Superior temporal gyrus (tissue), 1 donor: ENCODE data around the gene CELA3A.
"Not testable (repeated sequence)": the region's sequence is repeated elsewhere in the genome, so short reads cannot be mapped to it uniquely, and the experiment has no call there.

ENCODE experiments used
- DNase-seq: peaks from one replicate; pipeline ENCODE4 v3.0.0-alpha.2; 2016; ENCODE audit errors: extremely low spot score

The CELA3A gene

DNA sequence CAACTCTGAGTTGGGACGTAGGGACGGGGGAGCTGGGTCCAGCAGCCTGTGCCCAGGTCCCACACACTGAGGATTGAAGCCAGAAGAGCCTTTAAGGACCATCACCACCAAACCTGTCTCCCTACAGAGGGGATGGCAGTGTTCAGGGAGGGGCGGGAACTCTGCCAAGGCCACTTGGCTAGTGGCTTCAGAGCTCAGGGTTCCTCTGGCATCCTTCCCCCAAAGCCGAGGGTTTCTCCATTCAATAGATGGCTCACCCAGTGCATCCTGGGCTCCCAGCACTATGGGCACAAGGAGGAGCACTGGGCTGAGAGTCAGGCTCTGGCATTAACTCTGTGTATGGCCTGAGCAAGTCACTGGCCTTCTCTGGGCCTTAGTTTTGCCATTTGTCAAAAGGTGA lies 20.2 kb upstream of the CELA3A start:
- DNase-seq: not testable (repeated sequence)

DNA sequence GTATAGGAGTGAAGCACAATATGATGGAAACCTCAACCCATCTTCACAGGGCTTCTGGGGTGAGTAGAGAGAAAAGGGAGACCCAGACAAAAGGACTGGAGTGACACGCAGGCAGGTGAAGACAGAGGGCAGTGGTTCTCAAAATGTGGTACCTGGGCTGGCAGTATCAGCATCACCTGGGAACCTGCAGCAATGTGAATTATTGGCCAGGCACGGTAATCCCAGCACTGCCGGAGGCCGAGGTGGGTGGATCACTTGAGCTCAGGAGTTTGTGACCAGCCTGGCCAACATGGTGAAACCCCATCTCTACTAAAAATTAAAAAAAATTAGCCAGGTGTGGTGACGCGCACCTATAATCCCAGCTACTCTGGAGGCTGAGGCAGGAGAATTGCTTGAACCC lies 19.3 kb upstream of the CELA3A start:
- not testable (repeated sequence) for DNase-seq

GRCh38 chr1:21983539-21983938 lies 17.9 kb upstream of the CELA3A start:
- DNase-seq: not testable (repeated sequence)

DNA sequence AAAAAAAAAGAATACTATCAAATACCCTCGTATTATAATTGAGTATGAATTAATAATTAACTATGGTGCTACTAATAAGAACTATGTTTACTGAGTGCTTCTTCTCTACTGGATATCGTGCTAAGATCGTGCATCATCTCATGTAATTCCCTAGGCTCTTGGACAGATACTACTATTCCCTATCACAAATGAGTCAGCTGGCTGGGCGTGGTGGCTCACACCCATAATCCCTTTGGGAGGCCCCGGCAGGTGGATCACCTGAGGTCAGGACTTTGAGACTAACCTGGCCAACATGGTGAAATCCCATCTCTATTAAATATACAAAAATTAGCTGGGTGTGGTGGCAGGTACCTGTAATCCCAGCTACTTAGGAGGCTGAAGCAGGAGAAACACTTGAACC lies 15.6 kb upstream of the CELA3A start:
- not testable (repeated sequence) for DNase-seq

DNA sequence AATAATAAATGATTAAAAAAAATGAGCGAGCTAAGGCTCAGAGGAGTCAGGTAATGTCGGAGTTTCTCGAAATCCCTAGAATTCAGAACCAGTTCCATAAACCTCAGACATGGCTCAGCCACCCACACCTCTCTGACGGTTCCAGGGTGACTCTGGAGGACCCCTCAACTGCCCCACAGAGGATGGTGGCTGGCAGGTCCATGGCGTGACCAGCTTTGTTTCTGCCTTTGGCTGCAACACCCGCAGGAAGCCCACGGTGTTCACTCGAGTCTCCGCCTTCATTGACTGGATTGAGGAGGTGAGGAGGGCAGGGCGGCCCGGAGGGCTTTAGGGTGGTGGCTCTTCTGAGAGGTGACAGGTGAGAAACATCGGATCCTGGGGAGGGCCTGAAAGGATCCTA lies 15.1 kb upstream of the CELA3A start:
- not testable (repeated sequence) for DNase-seq

DNA sequence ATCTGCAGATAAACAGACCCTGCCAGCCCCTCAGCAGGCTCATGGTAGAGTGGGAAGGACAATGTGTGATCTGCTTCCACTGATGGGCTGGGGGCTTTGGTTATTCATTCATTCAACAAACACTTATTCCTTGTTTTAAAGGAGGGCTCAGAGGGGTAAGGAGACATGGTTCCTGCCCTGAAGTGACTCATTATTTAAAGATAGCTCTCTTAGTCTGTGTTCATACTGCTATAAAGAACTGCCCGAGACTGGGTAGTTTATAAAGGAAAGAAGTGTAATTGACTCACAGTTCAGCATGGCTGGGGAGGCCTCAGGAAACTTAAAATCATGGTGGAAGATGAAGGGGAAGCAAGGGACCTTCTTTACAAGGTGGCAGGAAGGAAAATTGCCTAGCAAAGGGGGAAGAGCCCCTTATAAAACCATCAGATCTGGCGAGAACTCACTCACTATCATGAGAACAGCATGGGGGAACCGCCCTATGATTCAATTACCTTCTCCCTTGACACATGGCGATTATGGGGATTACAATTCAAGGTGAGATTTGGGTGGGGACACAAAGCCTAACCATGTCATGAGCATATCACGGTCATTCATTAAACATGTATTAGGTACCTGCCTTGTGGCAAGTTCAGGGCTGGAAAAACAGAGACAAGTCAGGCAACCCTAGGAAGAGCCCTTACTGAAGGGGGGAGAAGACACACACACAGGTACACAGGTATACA lies 11.6 kb upstream of the CELA3A start:
- not testable (repeated sequence) for DNase-seq

DNA sequence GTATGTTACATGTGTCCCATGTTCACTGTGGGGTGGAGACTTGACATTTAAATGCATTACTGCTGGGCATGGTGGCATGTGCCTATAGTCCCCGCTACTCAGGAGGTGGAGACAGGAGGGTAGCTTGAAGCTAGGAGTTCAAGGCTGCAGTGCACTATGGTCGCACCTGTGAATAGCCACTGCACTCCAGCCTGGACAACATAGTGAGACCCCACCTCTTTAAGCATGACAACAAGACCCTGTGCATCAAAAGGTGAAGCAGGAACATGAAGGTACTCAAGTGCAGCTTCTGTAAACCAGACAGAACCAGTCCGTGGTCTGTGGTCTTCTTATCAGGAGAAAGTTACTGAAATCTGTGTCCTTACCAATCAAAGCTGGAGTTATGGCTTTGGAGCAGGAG lies 9.3 kb upstream of the CELA3A start:
- DNase-seq: not testable (repeated sequence)

- not testable (repeated sequence) for DNase-seq
Measured at GRCh38 chr1:21994716-21995115, 6.7 kb upstream of the CELA3A start.

DNA sequence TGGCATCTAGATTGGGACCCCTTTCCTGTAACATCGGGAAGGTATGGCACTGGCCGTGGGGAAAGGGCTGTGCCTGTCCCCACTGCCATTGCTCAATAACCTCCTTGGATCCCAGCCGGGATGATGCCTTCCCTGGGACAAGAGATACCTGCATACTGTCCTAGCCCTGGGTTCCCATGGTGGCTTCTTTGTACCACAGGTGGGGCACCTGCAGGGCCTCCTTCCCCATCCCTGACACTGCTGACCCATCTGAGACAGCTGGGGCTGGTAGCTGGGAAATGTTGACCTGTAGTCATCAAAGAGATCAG lies 4.8 kb upstream of the CELA3A start:
- DNase-seq: not testable (repeated sequence)

DNA sequence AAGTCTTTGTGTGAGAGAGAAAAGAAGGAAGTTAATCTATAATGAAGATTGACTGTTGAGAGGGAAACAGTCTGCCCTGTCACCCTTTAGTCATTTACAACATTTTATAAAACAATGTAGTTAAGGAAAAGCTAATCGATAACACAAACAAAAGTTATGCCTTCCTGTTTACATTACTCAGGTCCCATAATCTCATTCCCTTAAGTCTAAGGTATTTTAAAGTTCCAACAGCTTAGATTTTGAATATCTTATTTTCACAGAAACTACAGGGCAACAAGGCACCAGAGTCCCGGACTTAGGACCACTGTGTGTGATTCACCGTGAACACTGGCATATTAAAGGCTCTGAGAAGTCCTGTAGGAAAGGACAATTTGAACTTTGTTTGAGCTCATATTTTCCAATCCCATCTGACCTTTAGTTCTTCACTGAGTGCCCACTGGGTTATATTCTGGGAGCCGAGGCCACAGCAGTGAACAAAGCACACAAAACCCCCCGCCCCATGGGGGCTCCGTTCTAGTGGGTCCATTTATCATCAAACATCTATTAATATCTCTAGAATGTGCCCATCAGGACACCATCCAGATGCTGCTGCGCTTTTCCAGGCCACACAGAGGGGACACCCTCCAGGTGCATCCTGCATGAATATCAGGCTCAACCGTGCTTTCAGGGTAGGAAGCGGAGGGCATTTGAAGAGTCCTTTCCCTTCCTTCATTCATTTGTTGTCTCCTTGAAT lies 3.4 kb upstream of the CELA3A start:
- DNase-seq: not testable (repeated sequence)

DNA sequence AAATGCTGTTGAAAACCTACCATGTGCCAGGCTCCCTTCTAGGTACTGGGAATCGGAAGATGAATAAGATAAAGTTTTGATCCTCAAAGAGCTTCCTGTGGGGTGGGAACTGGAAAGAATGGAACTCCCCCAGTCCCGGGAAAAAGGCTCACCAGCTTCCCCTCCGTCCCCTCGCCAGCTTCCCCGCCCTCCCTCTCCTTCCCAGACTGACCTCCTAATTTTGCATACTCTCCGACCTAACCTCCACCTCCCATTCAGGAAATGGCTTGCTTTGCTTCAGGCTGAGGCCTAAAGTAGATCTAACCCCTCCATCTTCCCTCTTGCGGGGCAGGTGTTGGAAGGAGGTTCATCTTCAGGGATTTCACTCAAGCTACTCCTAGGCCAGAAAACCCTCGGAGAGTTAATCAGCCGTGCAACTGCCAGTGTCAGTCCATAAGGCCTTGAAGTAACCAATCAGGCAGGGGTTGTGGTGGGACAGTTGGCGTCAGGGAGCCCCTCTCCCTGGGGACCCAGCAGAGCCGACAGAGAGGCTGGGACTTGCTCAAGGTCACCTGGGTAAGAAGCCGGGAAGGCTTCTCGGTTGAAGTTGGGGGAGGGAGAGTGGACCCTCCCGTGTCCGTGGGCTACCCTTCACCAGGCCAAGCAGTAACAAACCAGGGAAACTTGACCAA lies 2.7 kb upstream of the CELA3A start:
- not testable (repeated sequence) for DNase-seq

- not testable (repeated sequence) for DNase-seq
Measured at GRCh38 chr1:21999645-22000044, 1.8 kb upstream of the CELA3A start.

DNA sequence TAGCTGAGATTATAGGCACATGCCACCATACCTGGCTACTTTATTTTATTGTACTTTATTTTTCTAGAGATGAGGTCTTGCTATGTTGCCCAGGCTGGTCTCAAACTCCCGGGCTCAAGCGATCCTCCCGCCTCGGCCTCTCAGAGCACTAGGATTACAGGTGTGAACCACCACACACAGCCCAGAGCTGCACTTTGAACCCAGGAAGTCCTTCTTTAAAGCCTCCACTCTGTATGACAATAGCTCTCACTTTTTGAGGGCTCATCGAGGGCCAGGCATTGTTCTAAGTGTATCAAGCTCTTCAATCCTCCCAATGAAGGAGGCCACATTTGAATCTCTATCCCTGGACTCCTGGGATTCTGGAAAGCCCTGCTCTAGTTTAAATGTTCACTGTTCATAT lies 1.0 kb downstream of the CELA3A start:
- DNase-seq: not testable (repeated sequence)

DNA sequence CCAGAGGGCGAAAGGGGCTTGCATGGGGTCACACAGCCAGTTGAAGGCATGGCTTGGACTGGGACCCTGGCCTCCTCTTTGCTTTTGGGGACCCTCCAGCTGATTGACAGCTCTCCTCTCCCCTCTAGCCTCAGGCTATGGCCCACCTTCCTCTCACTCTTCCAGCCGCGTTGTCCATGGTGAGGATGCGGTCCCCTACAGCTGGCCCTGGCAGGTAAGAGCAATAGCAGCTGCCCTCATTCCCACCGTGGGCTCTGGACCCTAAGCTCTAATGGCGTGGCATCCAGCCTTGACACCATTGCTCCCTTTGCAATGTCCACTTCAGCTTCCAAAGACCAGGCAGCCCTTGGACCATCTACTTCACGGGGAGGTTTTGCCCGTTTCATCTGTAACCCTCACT lies 1.4 kb downstream of the CELA3A start:
- DNase-seq: not testable (repeated sequence)

GRCh38 chr1:22003959-22004358 lies 2.5 kb downstream of the CELA3A start:
- DNase-seq: not testable (repeated sequence)

GRCh38 chr1:22005261-22006149 lies 4.0 kb downstream of the CELA3A start:
- not testable (repeated sequence) for DNase-seq

DNA sequence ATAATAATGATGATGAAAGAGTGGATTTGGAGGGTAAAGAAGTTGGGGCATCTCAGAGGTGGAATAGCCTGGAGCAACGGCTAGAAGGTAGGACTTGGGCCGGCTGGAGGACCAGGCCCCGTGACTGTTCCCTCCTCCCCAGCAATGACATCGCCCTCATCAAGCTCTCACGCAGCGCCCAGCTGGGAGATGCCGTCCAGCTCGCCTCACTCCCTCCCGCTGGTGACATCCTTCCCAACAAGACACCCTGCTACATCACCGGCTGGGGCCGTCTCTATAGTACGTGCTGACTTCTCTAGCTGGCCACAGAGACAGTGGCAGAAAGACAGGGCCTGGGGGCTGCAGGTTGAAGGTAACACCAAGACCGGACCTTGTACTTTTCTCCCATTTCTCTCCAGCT lies 5.3 kb downstream of the CELA3A start:
- not testable (repeated sequence) for DNase-seq

GRCh38 chr1:22007262-22007661 lies 5.8 kb downstream of the CELA3A start:
- not testable (repeated sequence) for DNase-seq

DNA sequence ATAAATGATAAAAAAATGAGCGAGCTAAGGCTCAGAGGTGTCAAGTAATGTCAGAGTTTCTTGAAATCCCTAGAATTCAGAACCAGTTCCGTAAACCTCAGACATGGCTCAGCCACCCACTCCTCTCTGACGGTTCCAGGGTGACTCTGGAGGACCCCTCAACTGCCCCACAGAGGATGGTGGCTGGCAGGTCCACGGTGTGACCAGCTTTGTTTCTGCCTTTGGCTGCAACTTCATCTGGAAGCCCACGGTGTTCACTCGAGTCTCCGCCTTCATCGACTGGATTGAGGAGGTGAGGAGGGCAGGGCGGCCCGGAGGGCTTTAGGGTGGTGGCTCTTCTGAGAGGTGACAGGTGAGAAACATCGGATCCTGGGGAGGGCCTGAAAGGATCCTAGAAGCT lies 8.1 kb downstream of the CELA3A start:
- DNase-seq: not testable (repeated sequence)

- DNase-seq: not testable (repeated sequence)
Measured at GRCh38 chr1:22012752-22013151, 11.3 kb downstream of the CELA3A start.

DNA sequence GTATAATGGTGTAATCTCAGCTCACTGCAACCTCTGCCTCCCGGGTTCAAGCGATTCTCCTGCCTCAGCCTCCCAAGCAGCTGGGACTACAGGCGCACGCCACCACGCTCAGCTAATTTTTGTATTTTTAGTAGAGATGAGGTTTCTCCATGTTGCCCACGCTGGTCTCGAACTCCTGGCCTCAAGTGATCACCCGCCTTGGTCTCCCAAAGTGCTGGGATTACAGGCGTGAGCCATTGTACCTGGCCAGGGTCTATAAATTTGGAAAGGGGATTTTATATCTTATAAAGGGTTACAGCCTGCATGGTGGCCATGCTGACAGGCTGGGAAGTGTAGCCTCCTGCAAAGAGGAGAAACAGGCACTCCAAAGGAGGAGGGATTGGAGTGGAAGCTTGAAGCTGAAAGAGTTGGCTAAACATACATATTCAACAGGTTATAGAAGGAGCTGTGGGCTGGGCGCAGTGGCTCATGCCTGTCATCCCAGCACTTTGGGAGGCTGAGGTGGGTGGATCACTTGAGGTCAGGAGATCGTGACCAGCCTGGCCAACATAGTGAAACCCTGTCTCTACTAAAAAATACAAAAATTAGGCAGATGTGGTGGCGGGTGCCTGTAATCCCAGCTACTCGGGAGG lies 13.2 kb downstream of the CELA3A start:
- DNase-seq: not testable (repeated sequence)
